ENCODE data around the gene ATP5MK.

The ATP5MK gene, protein sequence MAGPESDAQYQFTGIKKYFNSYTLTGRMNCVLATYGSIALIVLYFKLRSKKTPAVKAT

DNA sequence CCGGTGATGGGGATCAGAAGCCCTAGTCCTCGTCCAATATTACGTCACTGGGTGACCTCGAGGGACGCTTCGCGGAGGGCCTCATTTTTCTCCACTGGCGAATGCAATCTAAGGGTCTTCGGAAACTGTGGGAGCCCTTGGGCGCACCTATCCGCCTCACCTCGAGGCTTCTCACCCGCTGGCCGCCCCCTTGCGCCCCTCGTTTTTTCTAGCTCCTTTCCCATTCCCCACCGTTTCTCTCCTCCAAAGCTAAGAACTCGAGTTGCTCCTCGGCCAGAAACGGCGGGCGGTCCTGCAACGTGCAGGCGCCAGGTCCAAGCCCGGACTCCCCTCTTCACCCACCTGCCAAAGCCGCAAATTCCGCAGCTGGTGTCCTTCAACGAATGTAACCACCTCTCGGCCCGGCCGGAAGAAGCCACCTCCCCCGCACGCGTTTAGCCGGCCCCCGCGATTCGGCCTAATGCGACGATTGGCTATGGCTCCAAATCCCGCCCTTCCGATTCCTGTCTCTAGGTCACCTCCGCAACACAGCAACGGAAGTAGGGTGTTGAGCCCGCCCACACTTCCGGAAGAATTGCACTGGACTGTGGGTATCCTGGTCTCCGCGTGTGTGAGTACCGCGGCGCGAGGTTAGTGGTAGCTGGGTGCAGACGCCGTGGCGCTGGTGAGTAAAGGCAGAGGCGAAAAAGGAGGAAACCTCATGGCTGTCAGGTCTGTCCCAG is at the start of gene ATP5MK, which contains the start of gene PDCD11:
Gene ATP5MK (minus strand): TSS at position 409 of the 722 bp plus-strand sequence. CDS start 4,018 bp downstream, outside the sequence.
Gene PDCD11 (plus strand): TSS at position 560 of the 722 bp plus-strand sequence. CDS start 1,801 bp downstream, outside the sequence.
- DNase-seq (peak; percentile 96), ATAC-seq (peak; percentile 100)
- Mint-ChIP-seq H3K27me3 (no peaks in the 10 kb centered on the region), H3K4me3 (peak within 1 kb of the TSS; percentile 95), H3K9me3 (no peaks in the 10 kb centered on the region), H3K36me3 (ENCODE audit: low read depth) (peaks cover 70% of the 10 kb centered on the region), H3K27ac (peak within 1 kb of the TSS; percentile 97), H3K4me1 (peaks cover 62% of the 10 kb centered on the region)

DNA sequence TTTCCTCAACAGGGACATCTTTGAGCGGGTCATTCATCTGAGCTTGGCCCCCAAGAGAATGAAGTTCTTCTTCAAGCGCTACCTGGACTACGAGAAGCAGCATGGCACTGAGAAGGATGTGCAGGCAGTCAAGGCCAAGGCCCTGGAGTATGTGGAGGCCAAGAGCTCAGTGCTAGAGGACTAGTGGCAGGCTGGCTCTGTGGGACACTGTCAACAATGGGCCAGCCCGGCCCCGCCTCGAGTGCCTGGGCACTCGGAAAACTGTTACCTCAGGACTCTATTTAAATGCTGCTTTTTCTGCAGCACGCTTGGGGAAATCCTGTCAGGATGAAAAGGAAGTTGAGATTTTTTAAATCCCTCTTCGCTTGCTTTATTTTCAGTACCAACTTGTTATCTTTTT is 49.1 kb upstream of the ATP5MK start:
- Mint-ChIP-seq H3K36me3 (ENCODE audit: low read depth) (peaks cover 50% of the 10 kb centered on the region), H3K4me3 (no peak overlapping the region), H3K27ac (peak overlapping the region; percentile 14), H3K9me3 (no peaks in the 10 kb centered on the region), H3K4me1 (peaks cover 16% of the 10 kb centered on the region), H3K27me3 (no peaks in the 10 kb centered on the region)
- DNase-seq: no peak
- ATAC-seq: no peak

DNA sequence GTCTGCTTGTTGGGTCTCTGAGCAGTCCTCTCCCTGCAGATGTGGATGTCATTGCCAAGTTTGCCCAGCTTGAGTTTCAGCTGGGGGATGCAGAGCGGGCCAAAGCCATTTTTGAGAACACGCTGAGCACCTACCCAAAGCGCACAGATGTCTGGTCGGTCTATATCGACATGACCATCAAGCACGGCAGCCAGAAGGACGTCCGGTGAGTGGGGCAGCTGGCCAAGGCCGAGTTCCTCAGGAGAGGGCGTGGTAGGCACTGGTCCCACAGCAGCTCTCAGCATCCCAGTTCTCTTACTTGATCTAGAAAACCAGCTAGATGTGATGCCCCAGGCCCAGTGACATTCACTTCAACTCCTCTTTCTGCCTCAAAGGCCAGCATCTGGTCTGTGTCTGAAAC is 48.2 kb upstream of the ATP5MK start:
- Mint-ChIP-seq H3K27ac (no peak overlapping the region), H3K4me3 (no peak overlapping the region), H3K36me3 (ENCODE audit: low read depth) (peaks cover 58% of the 10 kb centered on the region), H3K9me3 (no peaks in the 10 kb centered on the region), H3K27me3 (no peaks in the 10 kb centered on the region), H3K4me1 (peaks cover 9% of the 10 kb centered on the region)
- ATAC-seq (no peak), DNase-seq (no peak)

DNA sequence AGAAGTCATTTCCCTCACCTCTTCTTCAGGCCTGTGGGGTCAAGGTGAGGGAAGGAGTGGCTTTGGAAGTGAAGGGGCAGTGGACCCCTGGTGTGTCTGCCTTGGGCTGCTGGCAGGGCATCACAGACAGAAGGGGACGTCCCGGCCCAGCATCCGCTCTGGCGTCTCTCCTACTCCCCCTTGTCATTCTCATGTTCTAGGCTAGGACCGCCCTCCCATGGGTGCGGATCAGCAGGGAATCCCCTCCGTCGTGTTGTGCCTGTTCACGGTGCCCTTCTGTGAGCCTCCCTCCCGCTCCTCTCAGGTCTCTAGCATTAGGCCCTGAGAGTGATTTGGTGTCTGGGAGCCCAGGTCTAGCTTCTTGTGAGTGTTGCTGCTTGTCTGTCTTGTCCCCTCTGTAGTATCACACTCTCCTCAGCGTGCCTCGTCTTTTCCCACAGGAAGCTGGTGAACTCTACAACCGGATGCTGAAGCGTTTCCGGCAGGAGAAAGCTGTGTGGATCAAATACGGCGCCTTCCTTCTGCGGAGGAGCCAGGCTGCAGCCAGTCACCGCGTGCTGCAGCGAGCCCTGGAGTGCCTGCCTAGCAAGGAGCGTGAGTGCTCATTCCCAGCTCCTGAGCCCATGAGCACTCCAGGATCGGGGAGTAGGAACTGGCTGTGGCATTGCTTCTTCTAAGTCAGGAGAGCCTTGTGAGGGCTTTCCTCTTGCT is 47.4 kb upstream of the ATP5MK start:
- no peak overlapping the region for H3K4me3 Mint-ChIP-seq
- ATAC-seq: no peak

DNA sequence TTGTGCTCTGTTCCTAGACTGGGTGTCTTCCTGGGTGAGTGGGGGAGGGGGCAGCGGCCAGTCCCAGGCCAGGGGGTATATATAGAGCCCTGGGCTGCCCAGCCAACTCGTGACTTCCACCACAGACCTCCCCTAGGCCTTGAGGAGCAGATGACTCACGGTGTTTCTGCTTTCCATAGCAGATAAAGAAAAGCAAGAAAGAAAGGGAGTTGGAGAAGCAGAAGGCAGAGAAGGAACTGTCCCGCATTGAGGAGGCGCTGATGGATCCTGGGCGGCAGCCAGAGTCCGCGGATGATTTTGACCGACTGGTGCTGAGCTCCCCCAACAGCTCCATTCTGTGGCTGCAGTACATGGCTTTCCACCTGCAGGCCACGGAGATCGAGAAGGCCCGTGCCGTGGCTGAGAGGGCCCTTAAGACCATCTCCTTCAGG is 45.8 kb upstream of the ATP5MK start:
- ATAC-seq: no peak
- no peaks in the 10 kb centered on the region for H3K9me3 Mint-ChIP-seq
- no peak overlapping the region for H3K27ac Mint-ChIP-seq
- peaks cover 67% of the 10 kb centered on the region for H3K36me3 Mint-ChIP-seq (ENCODE audit: low read depth)
- H3K4me3 Mint-ChIP-seq: no peak overlapping the region
- H3K4me1 Mint-ChIP-seq: no peaks in the 10 kb centered on the region
- no peaks in the 10 kb centered on the region for H3K27me3 Mint-ChIP-seq
- no peak for DNase-seq

More for the DNA sequence above, 47.4 kb upstream of the ATP5MK start:
- no peak for DNase-seq
- Mint-ChIP-seq H3K9me3 (no peaks in the 10 kb centered on the region), H3K27ac (no peak overlapping the region), H3K36me3 (ENCODE audit: low read depth) (peaks cover 62% of the 10 kb centered on the region), H3K4me1 (peaks cover 1% of the 10 kb centered on the region), H3K27me3 (no peaks in the 10 kb centered on the region)

DNA sequence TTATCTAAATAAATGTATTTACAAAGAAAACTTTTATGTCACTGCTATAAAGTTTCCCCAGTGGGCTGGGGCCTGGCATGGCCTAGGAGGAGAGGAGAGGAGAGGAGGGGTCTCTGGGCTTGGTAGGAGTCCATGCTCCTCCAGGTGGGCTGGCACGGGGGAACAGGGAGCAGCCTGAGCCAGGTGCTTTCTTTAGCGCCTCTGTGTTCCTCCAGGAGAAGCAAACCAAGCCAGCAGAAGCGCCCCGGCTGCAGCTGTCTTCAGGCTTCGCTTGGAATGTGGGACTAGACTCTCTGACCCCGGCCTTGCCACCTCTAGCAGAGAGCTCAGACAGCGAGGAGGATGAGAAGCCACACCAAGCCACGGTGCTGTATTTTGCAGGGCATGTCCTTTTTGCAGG is 45.3 kb upstream of the ATP5MK start:
- DNase-seq (no peak), ATAC-seq (no peak)
- H3K4me1 Mint-ChIP-seq: no peaks in the 10 kb centered on the region
- H3K4me3 Mint-ChIP-seq: no peak overlapping the region
- H3K36me3 Mint-ChIP-seq (ENCODE audit: low read depth): peaks cover 69% of the 10 kb centered on the region
- H3K27me3 Mint-ChIP-seq: no peaks in the 10 kb centered on the region
- H3K9me3 Mint-ChIP-seq: no peaks in the 10 kb centered on the region
- no peak overlapping the region for H3K27ac Mint-ChIP-seq

DNA sequence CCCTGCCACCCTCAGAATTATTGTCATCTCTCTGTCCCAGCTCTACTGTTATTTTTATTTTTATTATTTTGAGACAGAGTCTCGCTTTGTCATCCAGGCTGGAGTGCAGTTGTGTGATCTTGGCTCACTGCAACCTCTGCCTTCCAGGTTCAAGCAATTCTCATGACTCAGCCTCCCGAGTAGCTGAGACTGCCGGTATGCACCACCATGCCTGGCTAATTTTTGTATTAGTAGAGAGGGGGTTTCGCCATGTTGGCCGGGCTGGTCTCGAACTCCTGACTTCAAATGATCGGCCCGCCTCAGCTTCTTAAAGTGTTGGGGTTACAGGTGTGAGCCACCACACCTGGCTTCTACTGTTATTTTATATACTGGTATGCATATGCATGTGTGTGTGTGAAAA is 44.9 kb upstream of the ATP5MK start:
- H3K27me3 Mint-ChIP-seq: no peaks in the 10 kb centered on the region
- H3K9me3 Mint-ChIP-seq: no peaks in the 10 kb centered on the region
- H3K4me1 Mint-ChIP-seq: no peaks in the 10 kb centered on the region
- DNase-seq: no peak
- ATAC-seq: no peak
- no peak overlapping the region for H3K27ac Mint-ChIP-seq
- H3K36me3 Mint-ChIP-seq (ENCODE audit: low read depth): peaks cover 70% of the 10 kb centered on the region
- no peak overlapping the region for H3K4me3 Mint-ChIP-seq

DNA sequence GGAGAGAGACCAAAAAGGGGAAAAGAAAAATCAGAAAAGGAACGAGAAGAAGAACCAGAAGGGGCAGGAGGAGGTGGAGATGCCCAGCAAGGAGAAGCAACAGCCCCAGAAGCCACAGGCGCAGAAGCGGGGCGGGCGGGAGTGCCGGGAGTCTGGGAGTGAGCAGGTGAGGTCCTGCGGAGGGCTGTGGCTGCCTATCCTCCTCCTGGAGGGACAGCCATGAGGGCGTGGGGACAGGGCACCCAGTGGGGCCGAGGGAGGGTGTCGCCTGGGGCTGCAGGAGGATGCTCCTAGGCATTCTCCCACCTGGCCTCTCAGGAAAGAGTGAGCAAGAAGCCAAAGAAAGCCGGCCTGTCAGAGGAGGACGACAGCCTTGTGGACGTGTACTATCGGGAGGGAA is 44.1 kb upstream of the ATP5MK start:
- Mint-ChIP-seq H3K27me3 (no peaks in the 10 kb centered on the region), H3K36me3 (ENCODE audit: low read depth) (peaks cover 70% of the 10 kb centered on the region), H3K9me3 (no peaks in the 10 kb centered on the region), H3K4me3 (no peak overlapping the region), H3K4me1 (no peaks in the 10 kb centered on the region), H3K27ac (no peak overlapping the region)
- no peak for ATAC-seq
- no peak for DNase-seq

DNA sequence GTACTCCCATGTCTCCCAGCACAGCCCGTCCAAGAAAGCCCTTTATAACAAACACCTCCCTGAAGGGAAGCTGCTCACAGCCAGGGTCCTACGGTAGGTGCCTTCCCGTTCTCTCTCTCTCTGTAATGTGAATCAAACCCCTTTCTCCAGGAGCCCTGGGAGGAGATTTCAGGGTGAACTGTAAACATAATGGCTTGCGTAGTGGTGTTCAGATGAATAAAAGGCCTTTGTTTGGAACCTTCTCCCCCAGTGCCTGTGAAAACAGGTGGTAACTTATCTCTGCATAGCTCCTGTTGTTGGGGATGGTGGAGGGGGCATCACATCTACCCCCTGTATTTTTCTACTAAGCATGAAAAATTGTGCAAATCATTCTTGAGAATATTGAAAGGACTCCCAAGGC is 43.5 kb upstream of the ATP5MK start:
- H3K4me1 Mint-ChIP-seq: no peaks in the 10 kb centered on the region
- no peak for DNase-seq
- H3K36me3 Mint-ChIP-seq (ENCODE audit: low read depth): peaks cover 68% of the 10 kb centered on the region
- H3K4me3 Mint-ChIP-seq: no peak overlapping the region
- H3K27me3 Mint-ChIP-seq: no peaks in the 10 kb centered on the region
- no peak overlapping the region for H3K27ac Mint-ChIP-seq
- no peak for ATAC-seq
- no peaks in the 10 kb centered on the region for H3K9me3 Mint-ChIP-seq

DNA sequence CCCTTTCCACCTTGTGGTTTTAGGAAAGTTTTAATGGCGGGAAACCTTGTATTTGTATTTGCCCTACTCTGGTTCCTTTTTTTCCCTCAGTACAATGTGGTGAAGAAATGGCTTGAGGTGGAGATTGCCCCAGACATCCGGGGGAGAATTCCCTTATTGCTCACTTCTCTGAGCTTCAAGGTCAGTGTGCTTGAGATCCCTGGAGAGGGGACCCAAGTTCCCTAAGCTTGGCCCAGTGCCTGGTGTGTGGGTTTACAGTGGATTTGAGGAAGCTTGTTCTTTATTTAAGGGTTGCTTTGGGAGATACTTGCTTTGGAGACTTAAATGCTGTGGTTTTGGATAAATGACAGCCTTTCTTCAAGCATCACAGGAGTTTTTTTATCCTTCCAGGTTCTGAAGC is 37.6 kb upstream of the ATP5MK start:
- Mint-ChIP-seq H3K27ac (no peak overlapping the region), H3K36me3 (ENCODE audit: low read depth) (peaks cover 74% of the 10 kb centered on the region), H3K9me3 (no peaks in the 10 kb centered on the region), H3K4me1 (peaks cover 5% of the 10 kb centered on the region), H3K4me3 (no peak overlapping the region), H3K27me3 (no peaks in the 10 kb centered on the region)
- DNase-seq (no peak), ATAC-seq (no peak)

DNA sequence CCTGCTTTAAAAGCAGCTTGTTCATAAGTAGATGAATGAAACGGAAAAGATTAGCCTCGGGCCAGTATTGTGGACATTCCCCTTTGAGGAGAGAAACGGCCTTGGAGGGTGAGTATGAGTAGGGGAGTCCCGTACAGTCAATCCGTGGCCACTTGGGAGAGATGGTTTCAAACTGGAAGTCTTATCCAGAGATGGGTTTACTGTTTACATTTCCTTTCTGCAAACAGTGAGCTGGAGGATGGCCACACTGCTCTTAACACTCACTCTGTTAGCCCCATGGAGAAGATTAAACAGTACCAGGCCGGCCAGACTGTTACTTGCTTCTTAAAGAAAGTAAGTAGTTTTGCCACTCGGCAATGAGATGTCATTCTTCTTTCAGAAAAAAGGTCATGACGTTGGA is 35.6 kb upstream of the ATP5MK start:
- peaks cover 77% of the 10 kb centered on the region for H3K36me3 Mint-ChIP-seq (ENCODE audit: low read depth)
- no peaks in the 10 kb centered on the region for H3K27me3 Mint-ChIP-seq
- peaks cover 18% of the 10 kb centered on the region for H3K4me1 Mint-ChIP-seq
- H3K27ac Mint-ChIP-seq: no peak overlapping the region
- no peaks in the 10 kb centered on the region for H3K9me3 Mint-ChIP-seq
- peak; percentile 28 for ATAC-seq
- DNase-seq: no peak
- H3K4me3 Mint-ChIP-seq: no peak overlapping the region

DNA sequence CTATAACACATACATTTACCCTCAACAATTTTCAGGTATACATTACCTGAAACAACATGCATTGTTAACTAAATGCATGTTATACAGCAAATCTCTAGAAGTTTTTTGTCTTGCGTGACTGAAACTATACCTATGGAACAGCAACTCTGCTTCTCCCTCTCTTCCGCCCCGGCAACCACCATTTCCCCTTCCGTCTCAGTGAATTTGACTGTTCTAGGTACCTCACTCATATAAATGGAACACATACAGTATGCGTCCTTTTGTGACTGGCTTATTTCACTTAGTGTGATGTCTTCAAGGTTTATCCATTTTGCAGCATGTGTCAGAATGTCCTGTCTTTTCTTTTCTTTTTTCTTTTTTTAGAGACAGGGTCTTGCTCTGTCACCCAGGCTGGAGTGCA is 33.4 kb upstream of the ATP5MK start:
- peaks cover 19% of the 10 kb centered on the region for H3K4me1 Mint-ChIP-seq
- H3K9me3 Mint-ChIP-seq: no peaks in the 10 kb centered on the region
- no peak overlapping the region for H3K27ac Mint-ChIP-seq
- DNase-seq: no peak
- H3K27me3 Mint-ChIP-seq: no peaks in the 10 kb centered on the region
- ATAC-seq: no peak
- H3K4me3 Mint-ChIP-seq: no peak overlapping the region
- H3K36me3 Mint-ChIP-seq (ENCODE audit: low read depth): peaks cover 75% of the 10 kb centered on the region

DNA sequence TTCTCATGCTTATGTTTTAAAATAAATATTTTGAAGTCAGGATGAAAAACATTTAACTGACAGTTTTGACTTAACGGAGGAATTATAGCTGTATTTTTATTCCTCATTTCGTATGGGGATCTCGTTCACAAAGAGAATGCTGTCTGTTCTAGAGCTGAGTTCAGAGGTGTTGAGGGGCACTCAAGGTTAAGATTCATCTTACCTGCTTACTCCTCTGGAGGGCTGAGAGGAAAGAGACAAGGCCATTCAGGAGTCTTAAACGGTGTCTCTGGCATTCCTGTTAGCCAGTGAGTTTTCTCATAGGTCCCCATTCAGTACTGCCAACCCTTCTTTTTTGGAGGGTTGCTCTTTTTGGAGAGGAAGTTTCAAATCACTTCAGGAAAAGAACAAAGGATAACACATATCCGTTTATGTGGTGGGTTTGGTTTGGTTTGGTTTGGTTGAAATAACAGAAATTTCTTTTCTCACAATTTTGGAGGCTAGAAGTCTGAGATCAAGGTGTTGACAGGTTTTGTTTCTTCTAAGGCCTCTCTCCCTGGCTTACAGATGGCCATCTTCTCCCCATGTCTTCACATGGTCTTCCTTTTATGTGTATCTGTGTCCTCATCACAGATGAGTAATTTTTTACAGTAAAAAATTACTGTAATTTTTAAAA is 32.8 kb upstream of the ATP5MK start:
- H3K9me3 Mint-ChIP-seq: no peaks in the 10 kb centered on the region
- no peaks in the 10 kb centered on the region for H3K27me3 Mint-ChIP-seq
- ATAC-seq (no peak), DNase-seq (no peak)
- peaks cover 79% of the 10 kb centered on the region for H3K36me3 Mint-ChIP-seq (ENCODE audit: low read depth)
- H3K27ac Mint-ChIP-seq: no peak overlapping the region
- H3K4me3 Mint-ChIP-seq: no peak overlapping the region
- peaks cover 19% of the 10 kb centered on the region for H3K4me1 Mint-ChIP-seq

DNA sequence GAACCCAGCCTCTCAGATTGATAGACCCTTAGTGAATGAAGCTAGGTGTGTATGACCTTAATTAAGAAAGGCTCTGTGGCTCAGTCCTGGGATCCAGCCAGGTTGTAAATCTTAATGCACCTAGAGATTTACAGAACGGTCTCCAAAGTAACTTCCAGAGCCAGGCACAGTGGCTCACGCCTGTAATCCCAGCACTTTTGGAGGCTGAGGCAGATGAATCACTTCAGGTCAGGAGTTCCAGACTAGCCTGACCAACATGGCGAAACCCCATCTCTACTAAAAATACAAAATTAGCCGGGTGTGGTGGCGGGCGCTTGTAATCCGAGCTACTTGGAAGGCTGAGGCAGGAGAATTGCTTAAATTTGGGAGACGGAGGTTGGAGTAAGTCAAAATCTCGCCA is 31.6 kb upstream of the ATP5MK start:
- Mint-ChIP-seq H3K36me3 (ENCODE audit: low read depth) (peaks cover 82% of the 10 kb centered on the region), H3K4me3 (no peak overlapping the region), H3K4me1 (peaks cover 19% of the 10 kb centered on the region), H3K27ac (no peak overlapping the region), H3K9me3 (no peaks in the 10 kb centered on the region), H3K27me3 (no peaks in the 10 kb centered on the region)
- DNase-seq: no peak
- ATAC-seq: no peak

DNA sequence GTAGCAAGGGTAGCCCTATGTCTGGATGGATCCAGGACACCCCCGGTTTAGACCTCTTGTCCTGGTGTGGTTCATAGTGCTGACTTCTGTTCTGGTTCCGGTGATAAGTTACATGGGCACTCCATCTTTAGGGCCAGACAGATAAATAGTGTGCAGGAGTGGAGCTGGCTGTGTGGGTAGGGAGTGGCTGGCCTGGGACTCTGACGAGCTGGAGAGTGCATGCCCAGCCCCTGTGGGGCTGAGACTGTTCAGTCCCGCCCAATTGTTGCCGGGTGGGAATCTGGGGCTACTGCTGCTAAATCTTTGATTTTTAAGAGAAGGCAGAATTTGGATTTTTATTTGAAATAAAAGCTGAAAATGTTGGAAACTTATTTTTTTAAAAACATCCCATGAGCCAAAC is 27.5 kb upstream of the ATP5MK start:
- H3K27me3 Mint-ChIP-seq: no peaks in the 10 kb centered on the region
- DNase-seq: no peak
- no peak overlapping the region for H3K27ac Mint-ChIP-seq
- H3K9me3 Mint-ChIP-seq: no peaks in the 10 kb centered on the region
- H3K36me3 Mint-ChIP-seq (ENCODE audit: low read depth): peaks cover 78% of the 10 kb centered on the region
- H3K4me3 Mint-ChIP-seq: no peak overlapping the region
- no peak for ATAC-seq
- H3K4me1 Mint-ChIP-seq: peaks cover 13% of the 10 kb centered on the region
